Keratinocyte (primary cell): Measurements from ENCODE around the gene CFAP210. TPM values are rescaled to one million over a fixed set of nuclear protein-coding genes. Genes with fewer than 3 reads are reported as not detected.
A peak's percentile ranks its signal among the peaks of the same experiment; 100 is the strongest.
"Not testable (repeated sequence)": the region's sequence is repeated elsewhere in the genome, so short reads cannot be mapped to it uniquely, and the experiment has no call there.

Experiments used
- DNase-seq: peaks from one replicate; pipeline ENCODE4 v3.0.0-alpha.2; 2011; ENCODE audit warnings: low read depth, missing footprints, low spot score
- FAIRE-seq: peaks from 2 replicates; lab custom pipeline; 2011; peaks lifted over from hg19 to GRCh38; lab: Jason Lieb, UNC
- H2AFZ ChIP-seq: 2 replicates; pipeline ENCODE4 v1.6.0; 2012; ENCODE audit warnings: low read length, control low read depth, inconsistent platforms; ENCODE audit not compliant: control insufficient read depth
- H3K27ac ChIP-seq: 2 replicates; pipeline ENCODE4 v1.5.1; 2011; ENCODE audit warnings: low read length; ENCODE audit not compliant: control insufficient read depth, insufficient read depth
- H3K27me3 ChIP-seq: 3 replicates; pipeline ENCODE4 v1.6.0; 2011; ENCODE audit warnings: low read length; ENCODE audit not compliant: control insufficient read depth, insufficient read depth; ENCODE audit errors: extremely low read depth
- H3K36me3 ChIP-seq, 2 experiments: 2 replicates in 1 of 2; 3 replicates in 1 of 2; pipeline ENCODE4 v1.5.1; 2011; ENCODE audit warnings: low read length in 2 of 2, mild to moderate bottlenecking in 1 of 2; ENCODE audit not compliant: control insufficient read depth in 2 of 2, insufficient read depth in 2 of 2; ENCODE audit errors: extremely low read depth in 1 of 2
- H3K4me1 ChIP-seq: 3 replicates; pipeline ENCODE4 v1.5.1; 2011; ENCODE audit warnings: low read length; ENCODE audit not compliant: control insufficient read depth, insufficient read depth; ENCODE audit errors: extremely low read depth
- H3K4me2 ChIP-seq: 3 replicates; pipeline ENCODE4 v1.6.0; 2011; ENCODE audit warnings: low read depth, low read length; ENCODE audit not compliant: control insufficient read depth, insufficient read depth; ENCODE audit errors: extremely low read depth
- H3K4me3 ChIP-seq, 3 experiments: fragments of 200-600 bp in 1 of 3; sonication (generic) in 1 of 3; 2 replicates in 2 of 3; 3 replicates in 1 of 3; pipeline ENCODE4 v1.5.1; 2011 to 2016; ENCODE audit warnings: low read length in 3 of 3, mild to moderate bottlenecking in 3 of 3, control low read depth in 2 of 3, inconsistent platforms in 1 of 3, low read depth in 1 of 3, mixed read lengths in 1 of 3, mixed run types in 1 of 3, moderate library complexity in 1 of 3; ENCODE audit not compliant: control insufficient read depth in 2 of 3, insufficient read depth in 2 of 3; ENCODE audit errors: extremely low read depth in 1 of 3
- H3K79me2 ChIP-seq: 2 replicates; pipeline ENCODE4 v1.6.0; 2012; ENCODE audit warnings: low read length; ENCODE audit not compliant: control insufficient read depth, insufficient read depth
- H3K9ac ChIP-seq: 3 replicates; pipeline ENCODE4 v1.6.0; 2011; ENCODE audit warnings: low read length; ENCODE audit not compliant: control insufficient read depth, insufficient read depth; ENCODE audit errors: extremely low read depth
- H3K9me1 ChIP-seq: 3 replicates; pipeline ENCODE4 v1.6.0; 2011; ENCODE audit warnings: low read length; ENCODE audit not compliant: control insufficient read depth, insufficient read depth; ENCODE audit errors: extremely low read depth
- H3K9me3 ChIP-seq: 2 replicates; pipeline ENCODE4 v1.5.1; 2012; ENCODE audit warnings: low read depth, low read length; ENCODE audit not compliant: control insufficient read depth
- H4K20me1 ChIP-seq: 3 replicates; pipeline ENCODE4 v1.6.0; 2011; ENCODE audit warnings: low read length; ENCODE audit not compliant: control insufficient read depth, insufficient read depth; ENCODE audit errors: extremely low read depth
- CTCF ChIP-seq, 3 experiments: IDR thresholded peaks in 1 of 3; conservative IDR thresholded peaks in 1 of 3; optimal IDR thresholded peaks in 1 of 3; 2 replicates in 2 of 3; 3 replicates in 1 of 3; pipeline versions ENCODE3 to v1.5.1; 2011; ENCODE audit warnings: low read length in 3 of 3, mild to moderate bottlenecking in 3 of 3, moderate library complexity in 2 of 3, control low read depth in 1 of 3, inconsistent platforms in 1 of 3; ENCODE audit not compliant: insufficient read depth in 2 of 3; ENCODE audit errors: extremely low read depth in 1 of 3
- EZH2 ChIP-seq: IDR thresholded peaks from one replicate; pipeline ENCODE4 v1.6.1; 2012; ENCODE audit warnings: inconsistent platforms, mild to moderate bottlenecking, low read length, moderate library complexity
- dilution Hi-C: fragments of 300-500 bp; cut with MboI; formaldehyde crosslinking; loops from one replicate; pipeline ENCODE4 v1.7.0; 2020; ENCODE audit warnings: low sequenced_read_pairs; ENCODE audit not compliant: extremely low pct_ligation_motif_present
- polyA plus RNA-seq, 5 experiments: library from polyadenylated mRNA; depleted of rRNA in 3 of 5; stranded (reverse) in 3 of 5; stranded (forward) in 1 of 5; unstranded in 1 of 5; fragments of >200 nt; gene quantifications; 1 replicate in 1 of 5; 2 replicates in 3 of 5; 3 replicates in 1 of 5; pipeline versions ENCODE4 v1.2.1 to v1.2.3, GENCODE V29; 2011 to 2012; ENCODE audit warnings: missing spikeins in 2 of 5, low read depth in 1 of 5, low replicate concordance in 1 of 5

CFAP210 gene
- polyA plus RNA-seq, 1 donor (not counting 4 experiments of a cell fraction or from before 2014, with no cell fraction given): 0.30 TPM

DNA sequence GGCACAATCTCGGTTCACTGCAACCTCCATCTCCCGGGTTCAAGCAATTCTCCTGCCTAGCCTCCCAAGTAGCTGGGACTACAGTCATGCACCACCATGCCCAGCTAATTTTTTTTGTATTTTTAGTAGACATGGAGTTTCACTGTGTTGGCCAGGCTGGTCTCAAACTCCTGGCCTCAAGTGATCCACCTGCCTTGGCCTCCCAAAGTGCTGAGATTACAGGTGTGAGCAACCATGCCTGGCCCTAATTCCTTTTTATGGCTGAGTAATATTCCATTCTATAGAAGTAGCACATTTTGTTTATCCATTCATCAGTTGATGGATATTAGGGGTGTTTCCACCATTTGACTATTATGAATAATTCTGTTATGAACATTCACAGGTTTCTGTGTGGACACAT lies 9.5 kb downstream of the CFAP210 start:
- H3K9ac ChIP-seq, FAIRE-seq, dilution Hi-C loops, H2AFZ ChIP-seq, H3K4me2 ChIP-seq, H3K9me3 ChIP-seq, H3K36me3 ChIP-seq, H3K79me2 ChIP-seq, H3K27ac ChIP-seq, H3K27me3 ChIP-seq, H3K4me3 ChIP-seq, H4K20me1 ChIP-seq, DNase-seq, H3K9me1 ChIP-seq: not testable (repeated sequence)
- H3K4me1 ChIP-seq: peaks cover 14% of the 10 kb centered on the region

DNA sequence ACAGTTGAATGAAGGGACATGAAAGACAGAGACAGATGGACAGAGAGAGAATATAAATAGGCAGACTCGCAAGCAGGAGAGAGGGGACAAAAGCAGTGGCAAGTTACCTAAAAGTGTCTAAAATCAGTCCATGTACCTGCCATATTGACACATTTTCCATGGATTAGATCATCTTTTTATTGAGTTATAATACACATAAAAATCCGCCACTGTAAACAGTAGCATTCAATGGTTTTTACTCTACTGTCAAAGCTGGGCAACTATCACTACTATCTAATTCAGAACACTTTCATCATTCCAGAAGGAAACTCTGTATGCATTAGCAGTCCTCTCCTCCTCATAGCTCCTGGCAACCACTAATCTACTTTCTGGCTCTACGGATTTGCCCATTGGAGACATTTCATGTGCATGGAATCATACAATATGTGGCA lies 10.1 kb downstream of the CFAP210 start:
- DNase-seq: no peak
- dilution Hi-C loops: no loop called here
- Histone ChIP-seq H3K9ac (no peak overlapping the region), H3K9me3 (no peaks in the 10 kb centered on the region), H2AFZ (no peak overlapping the region), H3K4me1 (peaks cover 14% of the 10 kb centered on the region), H3K9me1 (no peaks in the 10 kb centered on the region), H3K27me3 (no peaks in the 10 kb centered on the region), H3K4me2 (no peak overlapping the region), H3K36me3 (no peaks in the 10 kb centered on the region), H3K27ac (no peak overlapping the region), H4K20me1 (no peaks in the 10 kb centered on the region), H3K4me3 (no peak overlapping the region), H3K79me2 (no peaks in the 10 kb centered on the region)
- no peak for FAIRE-seq
- TF ChIP-seq EZH2: no peak
- TF ChIP-seq CTCF (optimal IDR thresholded peaks at IDR 0.05 in 1 of 3, IDR thresholded peaks at IDR 0.05 in 1 of 3, conservative IDR thresholded peaks at IDR 0.05 in 1 of 3; ENCODE audit: extremely low read depth in 1 of 3, insufficient read depth in 2 of 3, low read length in 3 of 3): no peak

DNA sequence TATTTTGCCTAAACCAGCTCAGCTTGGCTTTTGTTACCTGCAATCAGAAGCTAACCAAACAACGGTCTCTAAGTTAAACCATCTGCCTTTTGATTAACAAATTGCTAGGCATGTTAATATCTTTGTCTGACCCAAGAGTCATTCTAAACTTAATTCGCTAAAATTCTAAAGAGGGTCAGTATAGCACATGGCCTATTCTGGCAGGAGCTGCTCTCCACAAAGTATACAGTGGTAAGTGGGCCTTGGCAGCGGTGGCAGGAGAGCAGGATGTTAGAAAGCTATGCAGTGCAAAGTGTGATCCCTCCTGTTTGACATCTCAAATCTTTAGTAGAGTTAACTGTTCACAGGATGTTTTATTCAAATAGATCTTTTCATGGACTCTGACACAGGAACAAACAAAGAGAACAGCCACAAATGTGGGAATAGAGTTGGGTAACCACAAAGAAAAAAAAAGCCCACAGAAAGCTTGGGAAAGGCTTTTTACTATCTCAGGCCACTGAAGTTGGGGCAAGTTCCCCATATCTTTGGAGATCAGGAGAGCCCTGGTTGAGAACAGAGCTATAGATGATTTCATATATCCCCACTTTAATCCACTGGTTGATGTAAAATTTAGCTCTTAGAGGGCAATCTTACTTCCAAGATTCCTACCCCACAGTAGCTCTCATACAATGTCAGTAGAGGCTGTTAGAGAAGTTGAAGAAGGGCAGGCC lies 10.6 kb downstream of the CFAP210 start:
- Histone ChIP-seq H3K27ac (peak overlapping the region; percentile 32), H3K4me2 (peak overlapping the region; percentile 9), H3K9ac (no peak overlapping the region), H4K20me1 (no peaks in the 10 kb centered on the region), H3K4me1 (peaks cover 14% of the 10 kb centered on the region), H2AFZ (no peak overlapping the region), H3K4me3 (no peak overlapping the region), H3K27me3 (no peaks in the 10 kb centered on the region), H3K36me3 (no peaks in the 10 kb centered on the region), H3K79me2 (no peaks in the 10 kb centered on the region), H3K9me3 (no peaks in the 10 kb centered on the region), H3K9me1 (no peaks in the 10 kb centered on the region)
- TF ChIP-seq EZH2 (no peak), CTCF (optimal IDR thresholded peaks at IDR 0.05 in 1 of 3, IDR thresholded peaks at IDR 0.05 in 1 of 3, conservative IDR thresholded peaks at IDR 0.05 in 1 of 3; ENCODE audit: extremely low read depth in 1 of 3, insufficient read depth in 2 of 3, low read length in 3 of 3) (no peak)
- FAIRE-seq (peak; percentile 5), DNase-seq (no peak)
- dilution Hi-C loops: no loop called here
